Esophagus muscularis mucosa (tissue), 4 donors: ENCODE measurements around the gene CLCN7. TPM values are rescaled to one million over a fixed set of nuclear protein-coding genes. Genes with fewer than 3 reads are reported as not detected.
"Not testable (repeated sequence)": the region's sequence is repeated elsewhere in the genome, so short reads cannot be mapped to it uniquely, and the experiment has no call there.

ENCODE experiments used
- DNase-seq: peaks from one replicate; pipeline ENCODE4 v3.0.0-alpha.2; 2017; ENCODE audit errors: extremely low spot score
- H3K27ac ChIP-seq, 4 donors: fragments of 200-600 bp; sonication (generic); replicated peaks in 1 of 4; 1 replicate in 3 of 4; 2 replicates in 1 of 4; pipeline ENCODE4 v1.5.1; 2016 to 2019; ENCODE audit warnings: mild to moderate bottlenecking in 1 of 4
- H3K27me3 ChIP-seq, 4 donors: fragments of 200-600 bp; sonication (generic); one replicate each; pipeline versions ENCODE4 v1.5.1 to v1.6.0; 2016 to 2019
- H3K36me3 ChIP-seq, 4 donors: fragments of 200-600 bp; sonication (generic); one replicate each; pipeline ENCODE4 v1.5.1; 2016 to 2019
- H3K4me1 ChIP-seq, 4 donors: fragments of 200-600 bp; sonication (generic); one replicate each; pipeline ENCODE4 v1.5.1; 2016 to 2019
- H3K4me3 ChIP-seq, 4 donors: fragments of 200-600 bp; sonication (generic); 1 replicate in 2 of 4; 2 replicates in 2 of 4; pipeline ENCODE4 v1.5.1; 2016 to 2019; ENCODE audit warnings: mild to moderate bottlenecking in 4 of 4, moderate library complexity in 1 of 4
- H3K9me3 ChIP-seq, 4 donors: fragments of 200-600 bp; sonication (generic); 1 replicate in 3 of 4; 2 replicates in 1 of 4; pipeline ENCODE4 v1.5.1; 2016 to 2019
- CTCF ChIP-seq, 3 experiments: fragments of 200-600 bp in 2 of 3; fragments of 450-650 bp in 1 of 3; sonication (generic) in 2 of 3; IDR thresholded peaks; one replicate each; pipeline ENCODE4 v1.5.1; 2017 to 2019; ENCODE audit warnings: antibody characterized with exemption in 3 of 3, mild to moderate bottlenecking in 2 of 3, moderate library complexity in 1 of 3
- EP300 ChIP-seq: sonication (generic); formaldehyde crosslinking; IDR thresholded peaks from one replicate; pipeline ENCODE4 v1.6.1; 2017; ENCODE audit warnings: antibody characterized with exemption
- POLR2A ChIP-seq: fragments of 450-650 bp; IDR thresholded peaks from one replicate; pipeline ENCODE4 v1.6.1; 2017; ENCODE audit warnings: antibody characterized with exemption, moderate library complexity, mild to moderate bottlenecking, low read depth
- POLR2AphosphoS5 ChIP-seq, 2 donors: sonication (generic); formaldehyde crosslinking; IDR thresholded peaks; one replicate each; pipeline ENCODE4 v1.6.1; 2017; ENCODE audit warnings: antibody characterized with exemption in 2 of 2
- WGBS: methylation state at CpG from one replicate; pipeline ENCODE4 v1.1.5; 2018; 5-methylcytosine and 5-hydroxymethylcytosine counted together
- intact Hi-C: fragments of 100-400 bp; cut with DNase I; formaldehyde crosslinking; loops from one replicate; pipeline ENCODE4 v1.15.1; 2023
- total RNA-seq, 4 donors: library from RNA; depleted of rRNA; stranded (reverse); fragments of >200 nt; gene quantifications; one replicate each; pipeline versions ENCODE4 v1.1.0 to v1.2.1, GENCODE V29; 2016

Gene CLCN7
- total RNA-seq, 4 donors from 2014 or later = 41.5 to 130 (median 71.9) TPM

- 98% methylated on average over 8 of the region's 39 CpGs for WGBS
- H3K4me1 ChIP-seq = peaks cover under 1 to 4% (median 2%) of the 10 kb centered on the region in 4 donors
- no peaks in the 10 kb centered on the region for H3K36me3 ChIP-seq
- no peaks in the 10 kb centered on the region for H3K27me3 ChIP-seq
- no peaks in the 10 kb centered on the region for H3K9me3 ChIP-seq
- TF ChIP-seq CTCF (IDR thresholded peaks at IDR 0.05) (no peak), POLR2AphosphoS5 (IDR thresholded peaks at IDR 0.05) (no peak), EP300 (no peak)
- intact Hi-C loops = no loop called here
- H3K4me3 ChIP-seq = no peak overlapping the region
- DNase-seq = no peak
- no peak overlapping the region for H3K27ac ChIP-seq
Measured at GRCh38 chr16:1487395-1488053, 12.7 kb upstream of the CLCN7 start.

- no peak for DNase-seq
- Histone ChIP-seq H3K4me1 (no peaks in the 10 kb centered on the region), H3K27ac (no peak overlapping the region), H3K4me3 (no peak overlapping the region), H3K9me3 (no peaks in the 10 kb centered on the region), H3K27me3 (peaks cover 0 to under 1% (median 0%) of the 10 kb centered on the region in 4 donors), H3K36me3 (no peaks in the 10 kb centered on the region)
- intact Hi-C loops = no loop called here
- WGBS = 73% methylated on average over 31 of the region's 33 CpGs
- TF ChIP-seq POLR2AphosphoS5 (IDR thresholded peaks at IDR 0.05) (no peak), POLR2A (no peak), EP300 (no peak), CTCF (IDR thresholded peaks at IDR 0.05) (no peak)
Measured at GRCh38 chr16:1486551-1487390, 11.9 kb upstream of the CLCN7 start.

- no peak overlapping the region for H3K27ac ChIP-seq
- TF ChIP-seq CTCF (IDR thresholded peaks at IDR 0.05) = no peak
- no peak for TF ChIP-seq EP300
- no peak for TF ChIP-seq POLR2AphosphoS5 (IDR thresholded peaks at IDR 0.05)
- no peak for TF ChIP-seq POLR2A
- no peaks in the 10 kb centered on the region for H3K9me3 ChIP-seq
- H3K27me3 ChIP-seq = peaks cover 0 to 8% (median 0%) of the 10 kb centered on the region in 4 donors
- WGBS = 95% methylated on average over 32 of the region's 40 CpGs
- DNase-seq = no peak
- H3K36me3 ChIP-seq = no peaks in the 10 kb centered on the region
- intact Hi-C loops = no loop called here
- no peak overlapping the region for H3K4me3 ChIP-seq
- no peaks in the 10 kb centered on the region for H3K4me1 ChIP-seq
Measured at GRCh38 chr16:1485847-1486496, 11.1 kb upstream of the CLCN7 start.

- Histone ChIP-seq H3K4me1 (no peaks in the 10 kb centered on the region), H3K27me3 (peaks cover 0 to 14% (median 0%) of the 10 kb centered on the region in 4 donors), H3K27ac (no peak overlapping the region), H3K9me3 (no peaks in the 10 kb centered on the region), H3K36me3 (no peaks in the 10 kb centered on the region), H3K4me3 (no peak overlapping the region)
- 79% methylated on average over 25 of the region's 28 CpGs for WGBS
- no peak for TF ChIP-seq CTCF (IDR thresholded peaks at IDR 0.05)
- TF ChIP-seq POLR2AphosphoS5 (IDR thresholded peaks at IDR 0.05) = no peak
- intact Hi-C loops = no loop called here
- DNase-seq = no peak
Measured at GRCh38 chr16:1481906-1482835, 7.3 kb upstream of the CLCN7 start.

- H3K27me3 ChIP-seq = peaks cover 0 to 14% (median 0%) of the 10 kb centered on the region in 4 donors
- H3K36me3 ChIP-seq, H3K27ac ChIP-seq, H3K4me3 ChIP-seq, H3K9me3 ChIP-seq, DNase-seq, intact Hi-C loops: not testable (repeated sequence)
- 91% methylated on average over 9 of the region's 9 CpGs for WGBS
- peaks cover 12 to 16% (median 13%) of the 10 kb centered on the region in 4 donors for H3K4me1 ChIP-seq
Measured at GRCh38 chr16:1478937-1479336, 4.1 kb upstream of the CLCN7 start.
